Measurements from ENCODE around the gene FKBP10. TPM values are rescaled to one million over a fixed set of nuclear protein-coding genes. Genes with fewer than 3 reads are reported as not detected.

Gene FKBP10
- total RNA-seq, 1 donor from 2014 or later = 10.6 TPM

GRCh38 chr17:41779954-41780353 is 32.9 kb upstream of the FKBP10 start:
- ATAC-seq (ENCODE audit: poor library complexity) (no peak), DNase-seq (no peak)
- intact Hi-C loops (cut with DNase I) = no loop called here

GRCh38 chr17:41781404-41782110 is 31.2 kb upstream of the FKBP10 start:
- ATAC-seq (ENCODE audit: poor library complexity) (no peak), DNase-seq (no peak)
- intact Hi-C loops (cut with DNase I) = no loop called here

GRCh38 chr17:41782142-41782541 is 30.7 kb upstream of the FKBP10 start:
- intact Hi-C loops (cut with DNase I) = no loop called here
- DNase-seq = peak; percentile 86
- ATAC-seq (ENCODE audit: poor library complexity) = peak; percentile 56

GRCh38 chr17:41784207-41784744 is 28.5 kb upstream of the FKBP10 start:
- DNase-seq (peak; percentile 72), ATAC-seq (ENCODE audit: poor library complexity) (peak; percentile 21)
- intact Hi-C loops (cut with DNase I) = no loop called here

- no peak for DNase-seq
- no peak for ATAC-seq (ENCODE audit: poor library complexity)
- intact Hi-C loops (cut with DNase I) = no loop called here
These were observed 27.5 kb upstream of the FKBP10 start for GRCh38 chr17:41785091-41785858.

- ATAC-seq (ENCODE audit: poor library complexity) (no peak), DNase-seq (no peak)
- intact Hi-C loops (cut with DNase I) = no loop called here
These were observed 27.0 kb upstream of the FKBP10 start for GRCh38 chr17:41785859-41786226.

GRCh38 chr17:41786227-41787020 is 26.4 kb upstream of the FKBP10 start, which contains the start of gene JUP:
TSS of gene JUP (minus strand) at chr17:41786711. CDS start at chr17:41771854, 14,857 bp downstream.
- intact Hi-C loops (cut with DNase I) = no loop called here
- peak; percentile 88 for ATAC-seq (ENCODE audit: poor library complexity)
- peak; percentile 100 for DNase-seq

- ATAC-seq (ENCODE audit: poor library complexity) = no peak
- intact Hi-C loops (cut with DNase I) = no loop called here
- no peak for DNase-seq
These were observed 25.8 kb upstream of the FKBP10 start for GRCh38 chr17:41787021-41787418.

GRCh38 chr17:41792845-41793783 is 19.7 kb upstream of the FKBP10 start:
- DNase-seq (peak; percentile 75), ATAC-seq (ENCODE audit: poor library complexity) (peak; percentile 87)
- intact Hi-C loops (cut with DNase I) = no loop called here

GRCh38 chr17:41793784-41794539 is 18.8 kb upstream of the FKBP10 start:
- intact Hi-C loops (cut with DNase I) = no loop called here
- no peak for DNase-seq
- peak; percentile 9 for ATAC-seq (ENCODE audit: poor library complexity)

GRCh38 chr17:41794540-41794975 is 18.2 kb upstream of the FKBP10 start:
- intact Hi-C loops (cut with DNase I) = no loop called here

GRCh38 chr17:41796121-41796895 is 16.5 kb upstream of the FKBP10 start:
- ATAC-seq (ENCODE audit: poor library complexity) (no peak), DNase-seq (no peak)
- intact Hi-C loops (cut with DNase I) = no loop called here

More at GRCh38 chr17:41794540-41794975, 18.2 kb upstream of the FKBP10 start:
- ATAC-seq (ENCODE audit: poor library complexity) (no peak), DNase-seq (no peak)

- ATAC-seq (ENCODE audit: poor library complexity) = no peak
These were observed 15.4 kb upstream of the FKBP10 start for GRCh38 chr17:41797377-41797776.

GRCh38 chr17:41799366-41799765 is 13.4 kb upstream of the FKBP10 start:
- no peak for DNase-seq
- intact Hi-C loops (cut with DNase I) = no loop called here
- ATAC-seq (ENCODE audit: poor library complexity) = no peak

More at GRCh38 chr17:41797377-41797776, 15.4 kb upstream of the FKBP10 start:
- no peak for DNase-seq
- intact Hi-C loops (cut with DNase I) = no loop called here

- no peak for DNase-seq
- ATAC-seq (ENCODE audit: poor library complexity) = peak; percentile 21
- intact Hi-C loops (cut with DNase I) = loop anchor here (1.0 kb wide), 1 partner anchor 63 kb away; no protein-coding TSS in a partner anchor
These were observed 12.0 kb upstream of the FKBP10 start for GRCh38 chr17:41800601-41801373.

Data from Right ventricle myocardium superior (tissue), 1 donor.